GM23338 (cell line): ENCODE data around the gene CFAP141. TPM values are rescaled to one million over a fixed set of nuclear protein-coding genes. Genes with fewer than 3 reads are reported as not detected.

Experiments used
- ATAC-seq: fragments of 200-7000 bp; cut with Tn5 transposase; 3 replicates; pipeline ENCODE4 v1.9.1; 2020
- DNase-seq: peaks from one replicate; pipeline ENCODE4 v3.0.0-alpha.2; 2015; ENCODE audit warnings: low spot score
- H2AFZ ChIP-seq: fragments of 200-600 bp; sonication (generic); 2 replicates; pipeline ENCODE4 v1.8.0; 2016; ENCODE audit warnings: antibody characterized with exemption, mild to moderate bottlenecking, moderate library complexity
- H3F3A ChIP-seq: fragments of 200-600 bp; sonication (generic); replicated peaks from 2 replicates; pipeline ENCODE4 v1.8.0; 2017; ENCODE audit warnings: antibody characterized with exemption, mixed run types, low read depth
- H3K27ac ChIP-seq: fragments of 200-600 bp; sonication (generic); 2 replicates; pipeline ENCODE4 v1.6.1; 2016; ENCODE audit warnings: low read depth
- H3K27me3 ChIP-seq: fragments of 200-600 bp; sonication (generic); 2 replicates; pipeline ENCODE4 v1.8.0; 2016; ENCODE audit warnings: mild to moderate bottlenecking, mixed run types, moderate library complexity; ENCODE audit not compliant: insufficient read depth
- H3K36me3 ChIP-seq: fragments of 200-600 bp; sonication (generic); 2 replicates; pipeline ENCODE4 v1.8.0; 2016; ENCODE audit warnings: mild to moderate bottlenecking; ENCODE audit not compliant: insufficient read depth
- H3K4me1 ChIP-seq: fragments of 200-600 bp; sonication (generic); 2 replicates; pipeline ENCODE4 v1.8.0; 2016; ENCODE audit warnings: mild to moderate bottlenecking, moderate library complexity; ENCODE audit not compliant: insufficient read depth
- H3K4me2 ChIP-seq: fragments of 200-600 bp; sonication (generic); 2 replicates; pipeline ENCODE4 v1.7.1; 2017; ENCODE audit warnings: mixed run types
- H3K4me3 ChIP-seq: fragments of 200-600 bp; sonication (generic); 2 replicates; pipeline ENCODE4 v1.6.1; 2016; ENCODE audit warnings: mixed run types
- H3K79me2 ChIP-seq: fragments of 200-600 bp; sonication (generic); replicated peaks from 2 replicates; pipeline ENCODE4 v1.8.0; 2017; ENCODE audit warnings: mild to moderate bottlenecking; ENCODE audit not compliant: insufficient read depth
- H3K9me2 ChIP-seq: fragments of 200-600 bp; sonication (generic); 2 replicates; pipeline ENCODE4 v1.8.0; 2017; ENCODE audit not compliant: insufficient read depth
- H4K20me1 ChIP-seq: fragments of 200-600 bp; sonication (generic); replicated peaks from 2 replicates; pipeline ENCODE4 v1.8.0; 2017; ENCODE audit warnings: mild to moderate bottlenecking; ENCODE audit not compliant: insufficient read depth
- H3K27ac Mint-ChIP-seq: 2 replicates; pipeline ENCODE4 v1.8.0; 2020; ENCODE audit warnings: inconsistent platforms, mild to moderate bottlenecking, moderate library complexity, mixed read lengths
- H3K27me3 Mint-ChIP-seq: 3 replicates; pipeline ENCODE4 v1.8.0; 2022; ENCODE audit warnings: low read depth, mild to moderate bottlenecking, moderate library complexity, mixed read lengths, inconsistent platforms; ENCODE audit not compliant: insufficient read depth, poor library complexity
- H3K36me3 Mint-ChIP-seq: 3 replicates; pipeline ENCODE4 v1.8.0; 2021; ENCODE audit warnings: low read depth, mild to moderate bottlenecking, inconsistent platforms, moderate library complexity, mixed read lengths
- H3K4me1 Mint-ChIP-seq: 3 replicates; pipeline ENCODE4 v1.8.0; 2020; ENCODE audit warnings: mild to moderate bottlenecking, inconsistent platforms, mixed read lengths
- H3K4me3 Mint-ChIP-seq: 3 replicates; pipeline ENCODE4 v1.8.0; 2021; ENCODE audit warnings: moderate library complexity, mild to moderate bottlenecking, inconsistent platforms, mixed read lengths
- H3K9me3 Mint-ChIP-seq: 3 replicates; pipeline ENCODE4 v1.8.0; 2020; ENCODE audit warnings: moderate library complexity, mild to moderate bottlenecking, inconsistent platforms, mixed read lengths
- CREB1 ChIP-seq: fragments of 250-450 bp; sonication (Bioruptor Pico); IDR thresholded peaks from 2 replicates; pipeline ENCODE4 v1.5.0; 2020; ENCODE audit warnings: low read depth, mild to moderate bottlenecking, moderate library complexity
- EZH2phosphoT487 ChIP-seq: fragments of 200-600 bp; sonication (generic); IDR thresholded peaks from one replicate; pipeline ENCODE4 v1.8.1; 2018; ENCODE audit warnings: antibody characterized with exemption; ENCODE audit not compliant: unreplicated experiment
- POLR2AphosphoS5 ChIP-seq: IDR thresholded peaks from 2 replicates; pipeline ENCODE4 v1.6.1; 2016; ENCODE audit warnings: antibody characterized with exemption, low read depth
- STAT1 ChIP-seq: IDR thresholded peaks from one replicate; pipeline ENCODE4 v1.6.1; 2016; ENCODE audit warnings: antibody characterized with exemption; ENCODE audit not compliant: unreplicated experiment
- polyA plus RNA-seq: library from polyadenylated mRNA; unstranded; fragments of >200 nt; fragmentation: Nextera tagmentation; extraction: Ambion mirVana; gene quantifications from 2 replicates; pipeline ENCODE4 v1.2.1, GENCODE V29; 2016
- total RNA-seq: library from RNA; depleted of rRNA; stranded (reverse); fragments of >200 nt; shearing (Covaris generic); gene quantifications from 2 replicates; pipeline ENCODE4 v1.2.3, GENCODE V29; 2014
- TF ChIP-seq, protein P1 (sequence below): IDR thresholded peaks from 2 replicates; pipeline ENCODE4 v1.6.1; 2016; ENCODE audit warnings: antibody characterized with exemption
- TF ChIP-seq, protein P2 (sequence below): fragments of 250-450 bp; sonication (Bioruptor Pico); IDR thresholded peaks from 2 replicates; pipeline ENCODE4 v1.5.0; 2020; ENCODE audit warnings: mild to moderate bottlenecking, moderate library complexity

CFAP141 gene
- total and polyA plus RNA-seq, 2 experiments from 2014 or later, result not detected

DNA sequence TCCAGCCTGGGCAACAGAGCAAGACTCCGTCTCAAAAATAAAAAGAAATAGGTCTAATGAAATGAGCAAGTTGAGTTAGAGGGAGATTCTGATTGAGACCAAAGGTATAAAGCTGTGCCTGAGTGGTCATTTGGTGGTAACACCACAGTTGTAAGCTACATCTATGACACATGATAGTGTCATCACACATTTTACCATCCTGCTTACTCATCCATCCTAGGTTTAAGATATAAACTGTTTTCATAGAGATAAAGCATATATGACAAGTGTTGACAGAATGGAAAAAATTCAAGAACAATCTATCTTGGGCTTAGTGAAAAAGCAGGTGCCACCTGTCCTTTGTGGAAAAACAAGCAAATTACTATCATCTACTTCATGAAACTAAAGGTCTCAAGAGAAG, 7.1 kb upstream of the CFAP141 start:
- Histone ChIP-seq H3K4me1 (peaks cover 3% of the 10 kb centered on the region; the same call in 1 of the 2 replicates), H3K9me2 (no peaks in the 10 kb centered on the region), H4K20me1 (peaks cover 19% of the 10 kb centered on the region), H3K27ac (no peak overlapping the region), H3F3A (peaks cover 24% of the 10 kb centered on the region; the same call in 1 of the 2 replicates), H3K79me2 (peaks cover 39% of the 10 kb centered on the region), H3K4me2 (no peak overlapping the region), H3K36me3 (peaks cover 53% of the 10 kb centered on the region), H3K4me3 (no peak overlapping the region), H2AFZ (no peak overlapping the region), H3K27me3 (no peaks in the 10 kb centered on the region)
- no peak for ATAC-seq
- Mint-ChIP-seq H3K36me3 (peaks cover 84% of the 10 kb centered on the region), H3K4me1 (peaks cover 1% of the 10 kb centered on the region), H3K27me3 (peaks cover 3% of the 10 kb centered on the region), H3K4me3 (no peak overlapping the region), H3K9me3 (no peaks in the 10 kb centered on the region), H3K27ac (no peak overlapping the region)
- no peak for DNase-seq
- no peak for TF ChIP-seq EZH2phosphoT487
- no peak for TF ChIP-seq CREB1 (CRISPR knock-in tag)
- TF ChIP-seq, protein P1, sequence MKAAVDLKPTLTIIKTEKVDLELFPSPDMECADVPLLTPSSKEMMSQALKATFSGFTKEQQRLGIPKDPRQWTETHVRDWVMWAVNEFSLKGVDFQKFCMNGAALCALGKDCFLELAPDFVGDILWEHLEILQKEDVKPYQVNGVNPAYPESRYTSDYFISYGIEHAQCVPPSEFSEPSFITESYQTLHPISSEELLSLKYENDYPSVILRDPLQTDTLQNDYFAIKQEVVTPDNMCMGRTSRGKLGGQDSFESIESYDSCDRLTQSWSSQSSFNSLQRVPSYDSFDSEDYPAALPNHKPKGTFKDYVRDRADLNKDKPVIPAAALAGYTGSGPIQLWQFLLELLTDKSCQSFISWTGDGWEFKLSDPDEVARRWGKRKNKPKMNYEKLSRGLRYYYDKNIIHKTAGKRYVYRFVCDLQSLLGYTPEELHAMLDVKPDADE, result no peak
- TF ChIP-seq POLR2AphosphoS5, result no peak
- no peak for TF ChIP-seq STAT1
- TF ChIP-seq, protein P2, sequence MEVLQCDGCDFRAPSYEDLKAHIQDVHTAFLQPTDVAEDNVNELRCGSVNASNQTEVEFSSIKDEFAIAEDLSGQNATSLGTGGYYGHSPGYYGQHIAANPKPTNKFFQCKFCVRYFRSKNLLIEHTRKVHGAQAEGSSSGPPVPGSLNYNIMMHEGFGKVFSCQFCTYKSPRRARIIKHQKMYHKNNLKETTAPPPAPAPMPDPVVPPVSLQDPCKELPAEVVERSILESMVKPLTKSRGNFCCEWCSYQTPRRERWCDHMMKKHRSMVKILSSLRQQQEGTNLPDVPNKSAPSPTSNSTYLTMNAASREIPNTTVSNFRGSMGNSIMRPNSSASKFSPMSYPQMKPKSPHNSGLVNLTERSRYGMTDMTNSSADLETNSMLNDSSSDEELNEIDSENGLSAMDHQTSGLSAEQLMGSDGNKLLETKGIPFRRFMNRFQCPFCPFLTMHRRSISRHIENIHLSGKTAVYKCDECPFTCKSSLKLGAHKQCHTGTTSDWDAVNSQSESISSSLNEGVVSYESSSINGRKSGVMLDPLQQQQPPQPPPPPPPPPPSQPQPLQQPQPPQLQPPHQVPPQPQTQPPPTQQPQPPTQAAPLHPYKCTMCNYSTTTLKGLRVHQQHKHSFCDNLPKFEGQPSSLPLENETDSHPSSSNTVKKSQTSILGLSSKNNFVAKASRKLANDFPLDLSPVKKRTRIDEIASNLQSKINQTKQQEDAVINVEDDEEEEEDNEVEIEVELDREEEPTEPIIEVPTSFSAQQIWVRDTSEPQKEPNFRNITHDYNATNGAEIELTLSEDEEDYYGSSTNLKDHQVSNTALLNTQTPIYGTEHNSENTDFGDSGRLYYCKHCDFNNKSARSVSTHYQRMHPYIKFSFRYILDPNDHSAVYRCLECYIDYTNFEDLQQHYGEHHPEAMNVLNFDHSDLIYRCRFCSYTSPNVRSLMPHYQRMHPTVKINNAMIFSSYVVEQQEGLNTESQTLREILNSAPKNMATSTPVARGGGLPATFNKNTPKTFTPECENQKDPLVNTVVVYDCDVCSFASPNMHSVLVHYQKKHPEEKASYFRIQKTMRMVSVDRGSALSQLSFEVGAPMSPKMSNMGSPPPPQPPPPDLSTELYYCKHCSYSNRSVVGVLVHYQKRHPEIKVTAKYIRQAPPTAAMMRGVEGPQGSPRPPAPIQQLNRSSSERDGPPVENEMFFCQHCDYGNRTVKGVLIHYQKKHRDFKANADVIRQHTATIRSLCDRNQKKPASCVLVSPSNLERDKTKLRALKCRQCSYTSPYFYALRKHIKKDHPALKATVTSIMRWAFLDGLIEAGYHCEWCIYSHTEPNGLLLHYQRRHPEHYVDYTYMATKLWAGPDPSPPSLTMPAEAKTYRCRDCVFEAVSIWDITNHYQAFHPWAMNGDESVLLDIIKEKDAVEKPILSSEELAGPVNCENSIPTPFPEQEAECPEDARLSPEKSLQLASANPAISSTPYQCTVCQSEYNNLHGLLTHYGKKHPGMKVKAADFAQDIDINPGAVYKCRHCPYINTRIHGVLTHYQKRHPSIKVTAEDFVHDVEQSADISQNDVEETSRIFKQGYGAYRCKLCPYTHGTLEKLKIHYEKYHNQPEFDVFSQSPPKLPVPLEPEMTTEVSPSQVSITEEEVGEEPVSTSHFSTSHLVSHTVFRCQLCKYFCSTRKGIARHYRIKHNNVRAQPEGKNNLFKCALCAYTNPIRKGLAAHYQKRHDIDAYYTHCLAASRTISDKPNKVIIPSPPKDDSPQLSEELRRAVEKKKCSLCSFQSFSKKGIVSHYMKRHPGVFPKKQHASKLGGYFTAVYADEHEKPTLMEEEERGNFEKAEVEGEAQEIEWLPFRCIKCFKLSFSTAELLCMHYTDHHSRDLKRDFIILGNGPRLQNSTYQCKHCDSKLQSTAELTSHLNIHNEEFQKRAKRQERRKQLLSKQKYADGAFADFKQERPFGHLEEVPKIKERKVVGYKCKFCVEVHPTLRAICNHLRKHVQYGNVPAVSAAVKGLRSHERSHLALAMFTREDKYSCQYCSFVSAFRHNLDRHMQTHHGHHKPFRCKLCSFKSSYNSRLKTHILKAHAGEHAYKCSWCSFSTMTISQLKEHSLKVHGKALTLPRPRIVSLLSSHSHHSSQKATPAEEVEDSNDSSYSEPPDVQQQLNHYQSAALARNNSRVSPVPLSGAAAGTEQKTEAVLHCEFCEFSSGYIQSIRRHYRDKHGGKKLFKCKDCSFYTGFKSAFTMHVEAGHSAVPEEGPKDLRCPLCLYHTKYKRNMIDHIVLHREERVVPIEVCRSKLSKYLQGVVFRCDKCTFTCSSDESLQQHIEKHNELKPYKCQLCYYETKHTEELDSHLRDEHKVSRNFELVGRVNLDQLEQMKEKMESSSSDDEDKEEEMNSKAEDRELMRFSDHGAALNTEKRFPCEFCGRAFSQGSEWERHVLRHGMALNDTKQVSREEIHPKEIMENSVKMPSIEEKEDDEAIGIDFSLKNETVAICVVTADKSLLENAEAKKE, result no peak
